ENCODE results near the gene TTC9. TPM values are rescaled to one million over a fixed set of nuclear protein-coding genes. Genes with fewer than 3 reads are reported as not detected.
A peak's percentile ranks its signal among the peaks of the same experiment; 100 is the strongest.

Gene TTC9
- total RNA-seq, 1 experiment from 2014 or later: 4.7 TPM

DNA sequence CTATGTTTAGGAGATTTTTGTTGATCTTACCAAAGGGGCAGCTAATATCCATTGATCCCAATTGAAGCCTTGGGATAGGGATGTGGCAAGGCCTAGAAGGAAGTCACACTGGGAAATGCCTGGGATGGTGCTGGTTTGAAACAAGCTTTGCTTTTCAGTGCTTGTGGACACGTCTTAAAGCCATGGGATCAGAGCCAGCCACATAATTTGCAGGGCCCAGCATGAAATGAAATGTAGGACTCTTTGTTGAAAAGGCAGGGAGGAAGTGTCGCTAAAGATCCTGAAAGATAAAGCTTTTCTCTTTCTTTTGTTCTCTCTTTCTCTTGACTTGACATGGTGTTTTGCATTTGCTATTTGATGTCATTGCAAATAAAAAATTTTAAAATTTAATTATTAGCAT is 5.0 kb downstream of the TTC9 start:
- H3K9me3 ChIP-seq (ENCODE audit: low read depth, low read length, poor library complexity, severe bottlenecking): no peaks in the 10 kb centered on the region
- H3K4me3 ChIP-seq (ENCODE audit: low read depth, low read length, poor library complexity, severe bottlenecking): no peak overlapping the region
- ChIA-PET CTCF (interaction anchor here (0.6 kb wide), 1 partner anchor 69 kb away, joined by 3 read pairs; no protein-coding TSS in a partner anchor), POLR2A (ENCODE audit: low non-redundant PET) (no interaction called here)
- intact Hi-C loops (cut with micrococcal nuclease; ENCODE audit: unreplicated experiment): no loop called here
- TF ChIP-seq EZH2 (IDR thresholded peaks at IDR 0.05; ENCODE audit: borderline replicate concordance, low read depth, low read length, poor library complexity, severe bottlenecking): no peak
- TF ChIP-seq, protein P1, sequence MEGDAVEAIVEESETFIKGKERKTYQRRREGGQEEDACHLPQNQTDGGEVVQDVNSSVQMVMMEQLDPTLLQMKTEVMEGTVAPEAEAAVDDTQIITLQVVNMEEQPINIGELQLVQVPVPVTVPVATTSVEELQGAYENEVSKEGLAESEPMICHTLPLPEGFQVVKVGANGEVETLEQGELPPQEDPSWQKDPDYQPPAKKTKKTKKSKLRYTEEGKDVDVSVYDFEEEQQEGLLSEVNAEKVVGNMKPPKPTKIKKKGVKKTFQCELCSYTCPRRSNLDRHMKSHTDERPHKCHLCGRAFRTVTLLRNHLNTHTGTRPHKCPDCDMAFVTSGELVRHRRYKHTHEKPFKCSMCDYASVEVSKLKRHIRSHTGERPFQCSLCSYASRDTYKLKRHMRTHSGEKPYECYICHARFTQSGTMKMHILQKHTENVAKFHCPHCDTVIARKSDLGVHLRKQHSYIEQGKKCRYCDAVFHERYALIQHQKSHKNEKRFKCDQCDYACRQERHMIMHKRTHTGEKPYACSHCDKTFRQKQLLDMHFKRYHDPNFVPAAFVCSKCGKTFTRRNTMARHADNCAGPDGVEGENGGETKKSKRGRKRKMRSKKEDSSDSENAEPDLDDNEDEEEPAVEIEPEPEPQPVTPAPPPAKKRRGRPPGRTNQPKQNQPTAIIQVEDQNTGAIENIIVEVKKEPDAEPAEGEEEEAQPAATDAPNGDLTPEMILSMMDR (conservative IDR thresholded peaks at IDR 0.05; ENCODE audit: low read depth, low read length): no peak
- H3K27me3 ChIP-seq (replicated peaks; ENCODE audit: insufficient read depth, low read depth, low read length, poor library complexity): no peaks in the 10 kb centered on the region
- H3K36me3 ChIP-seq (ENCODE audit: insufficient read depth, low read length, poor library complexity, severe bottlenecking): no peaks in the 10 kb centered on the region
- no TSS peak for BruUV-seq (replicated peaks)
- no peak overlapping the region for H3K27ac ChIP-seq (ENCODE audit: low read depth, low read length, poor library complexity, severe bottlenecking)
- H3K4me1 ChIP-seq (ENCODE audit: insufficient read depth, low read length, poor library complexity, severe bottlenecking): peaks cover 30% of the 10 kb centered on the region
- peak; percentile 79 for DNase-seq (ENCODE audit: low spot score)

DNA sequence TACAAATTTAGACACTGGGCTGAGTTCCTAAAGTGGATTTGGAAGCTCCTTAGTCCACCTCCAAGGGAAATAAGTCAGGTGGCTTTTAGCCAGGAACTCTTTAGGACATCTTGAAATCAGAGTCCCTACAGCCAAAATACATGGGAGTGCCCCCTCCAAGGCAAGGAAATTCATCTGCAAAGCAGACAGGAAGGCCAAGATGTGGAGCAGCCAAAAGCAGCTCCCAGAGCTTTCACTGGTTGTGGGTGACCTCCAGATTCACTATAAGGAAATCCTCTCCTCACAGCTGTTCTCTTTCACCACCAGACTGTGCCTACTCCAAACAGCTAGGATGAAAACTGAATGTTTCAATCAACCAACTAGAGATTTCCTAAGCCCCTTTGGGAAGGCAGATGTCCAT is 6.6 kb downstream of the TTC9 start:
- no peaks in the 10 kb centered on the region for H3K9me3 ChIP-seq (ENCODE audit: low read depth, low read length, poor library complexity, severe bottlenecking)
- ChIA-PET CTCF (no interaction called here), POLR2A (ENCODE audit: low non-redundant PET) (no interaction called here)
- no peaks in the 10 kb centered on the region for H3K27me3 ChIP-seq (replicated peaks; ENCODE audit: insufficient read depth, low read depth, low read length, poor library complexity)
- no peak for DNase-seq (ENCODE audit: low spot score)
- intact Hi-C loops (cut with micrococcal nuclease; ENCODE audit: unreplicated experiment): no loop called here
- H3K27ac ChIP-seq (ENCODE audit: low read depth, low read length, poor library complexity, severe bottlenecking): no peak overlapping the region
- no peak overlapping the region for H3K4me3 ChIP-seq (ENCODE audit: low read depth, low read length, poor library complexity, severe bottlenecking)
- H3K36me3 ChIP-seq (ENCODE audit: insufficient read depth, low read length, poor library complexity, severe bottlenecking): no peaks in the 10 kb centered on the region
- H3K4me1 ChIP-seq (ENCODE audit: insufficient read depth, low read length, poor library complexity, severe bottlenecking): peaks cover 26% of the 10 kb centered on the region
- no TSS peak for BruUV-seq (replicated peaks)
- no peak for TF ChIP-seq EZH2 (IDR thresholded peaks at IDR 0.05; ENCODE audit: borderline replicate concordance, low read depth, low read length, poor library complexity, severe bottlenecking)
- TF ChIP-seq, protein P1 (conservative IDR thresholded peaks at IDR 0.05; ENCODE audit: low read depth, low read length): no peak

DNA sequence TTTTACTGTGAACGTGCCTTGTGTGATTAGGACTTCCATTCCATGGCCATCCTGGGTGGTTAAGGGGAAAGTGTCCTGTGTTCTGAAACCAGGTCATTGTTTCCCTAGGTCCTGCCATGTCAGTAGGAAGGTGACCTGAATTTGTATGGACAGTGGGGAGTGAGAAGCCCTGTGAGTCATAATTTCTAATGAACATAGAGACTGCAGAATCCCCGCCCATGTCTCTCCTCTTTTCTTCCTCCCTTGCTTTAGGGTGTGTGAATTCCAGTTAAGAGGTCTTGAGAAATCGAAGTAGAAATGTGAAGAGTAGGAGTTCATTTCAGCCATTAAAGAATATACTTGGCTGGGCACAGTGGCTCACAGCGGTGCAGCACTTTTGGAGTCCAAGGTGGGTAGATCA is 8.1 kb downstream of the TTC9 start:
- Histone ChIP-seq H3K9me3 (ENCODE audit: low read depth, low read length, poor library complexity, severe bottlenecking) (no peaks in the 10 kb centered on the region), H3K27ac (ENCODE audit: low read depth, low read length, poor library complexity, severe bottlenecking) (no peak overlapping the region), H3K4me3 (ENCODE audit: low read depth, low read length, poor library complexity, severe bottlenecking) (no peak overlapping the region), H3K27me3 (replicated peaks; ENCODE audit: insufficient read depth, low read depth, low read length, poor library complexity) (no peaks in the 10 kb centered on the region), H3K36me3 (ENCODE audit: insufficient read depth, low read length, poor library complexity, severe bottlenecking) (no peaks in the 10 kb centered on the region), H3K4me1 (ENCODE audit: insufficient read depth, low read length, poor library complexity, severe bottlenecking) (peaks cover 39% of the 10 kb centered on the region)
- intact Hi-C loops (cut with micrococcal nuclease; ENCODE audit: unreplicated experiment): no loop called here
- TF ChIP-seq, protein P1 (conservative IDR thresholded peaks at IDR 0.05; ENCODE audit: low read depth, low read length): no peak
- TF ChIP-seq EZH2 (IDR thresholded peaks at IDR 0.05; ENCODE audit: borderline replicate concordance, low read depth, low read length, poor library complexity, severe bottlenecking): no peak
- BruUV-seq (replicated peaks): no TSS peak
- DNase-seq (ENCODE audit: low spot score): no peak
- ChIA-PET CTCF (no interaction called here), POLR2A (ENCODE audit: low non-redundant PET) (no interaction called here)

All from A673 (cell line).